ENCODE data around the gene INO80. TPM values are rescaled to one million over a fixed set of nuclear protein-coding genes. Genes with fewer than 3 reads are reported as not detected.

Gene INO80
- polyA plus RNA-seq, 1 experiment, result 5.2 TPM

DNA sequence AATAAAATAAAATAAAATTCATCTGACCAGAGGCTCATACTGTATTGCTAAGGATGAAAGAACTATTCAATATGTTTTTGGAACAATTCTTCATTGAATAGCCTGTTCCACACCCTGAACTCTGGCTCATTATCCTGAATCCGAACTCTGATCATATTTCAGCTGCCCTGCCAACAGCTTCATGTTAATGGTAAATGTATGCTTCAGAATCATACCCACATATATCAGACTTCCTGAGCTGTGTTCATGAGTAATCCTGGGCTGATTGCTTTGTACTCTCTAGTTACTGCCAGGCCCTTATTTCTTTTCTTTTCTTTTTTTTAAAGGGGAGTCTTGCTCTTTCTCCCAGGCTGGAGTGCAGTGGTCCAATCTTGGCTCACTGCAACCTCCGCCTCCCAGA, 11.8 kb downstream of the INO80 start:
- Histone ChIP-seq H3K4me3 (ENCODE audit: low read depth, low read length) (no peak overlapping the region), H3K36me3 (ENCODE audit: control insufficient read depth, insufficient read depth, low read length) (no peaks in the 10 kb centered on the region), H3K27me3 (ENCODE audit: control insufficient read depth, insufficient read depth, low read length) (no peaks in the 10 kb centered on the region)
- TF ChIP-seq, protein P1, sequence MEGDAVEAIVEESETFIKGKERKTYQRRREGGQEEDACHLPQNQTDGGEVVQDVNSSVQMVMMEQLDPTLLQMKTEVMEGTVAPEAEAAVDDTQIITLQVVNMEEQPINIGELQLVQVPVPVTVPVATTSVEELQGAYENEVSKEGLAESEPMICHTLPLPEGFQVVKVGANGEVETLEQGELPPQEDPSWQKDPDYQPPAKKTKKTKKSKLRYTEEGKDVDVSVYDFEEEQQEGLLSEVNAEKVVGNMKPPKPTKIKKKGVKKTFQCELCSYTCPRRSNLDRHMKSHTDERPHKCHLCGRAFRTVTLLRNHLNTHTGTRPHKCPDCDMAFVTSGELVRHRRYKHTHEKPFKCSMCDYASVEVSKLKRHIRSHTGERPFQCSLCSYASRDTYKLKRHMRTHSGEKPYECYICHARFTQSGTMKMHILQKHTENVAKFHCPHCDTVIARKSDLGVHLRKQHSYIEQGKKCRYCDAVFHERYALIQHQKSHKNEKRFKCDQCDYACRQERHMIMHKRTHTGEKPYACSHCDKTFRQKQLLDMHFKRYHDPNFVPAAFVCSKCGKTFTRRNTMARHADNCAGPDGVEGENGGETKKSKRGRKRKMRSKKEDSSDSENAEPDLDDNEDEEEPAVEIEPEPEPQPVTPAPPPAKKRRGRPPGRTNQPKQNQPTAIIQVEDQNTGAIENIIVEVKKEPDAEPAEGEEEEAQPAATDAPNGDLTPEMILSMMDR (IDR thresholded peaks at IDR 0.05; ENCODE audit: insufficient read depth, low read depth, low read length), result no peak
- CTCF ChIA-PET, result no interaction called here
- DNase-seq (ENCODE audit: low read depth), result no peak
- POLR2A ChIA-PET, result interaction anchor here (1.0 kb wide), 1 partner anchor 12 kb away, joined by 3 read pairs; the partner anchor contains the start of gene INO80

GRCh38 chr15:41102854-41103253, 13.2 kb downstream of the INO80 start:
- Histone ChIP-seq H3K4me3 (ENCODE audit: low read depth, low read length) (no peak overlapping the region), H3K36me3 (ENCODE audit: control insufficient read depth, insufficient read depth, low read length) (no peaks in the 10 kb centered on the region), H3K27me3 (ENCODE audit: control insufficient read depth, insufficient read depth, low read length) (no peaks in the 10 kb centered on the region)
- POLR2A ChIA-PET, result no interaction called here
- TF ChIP-seq, protein P1 (IDR thresholded peaks at IDR 0.05; ENCODE audit: insufficient read depth, low read depth, low read length), result no peak
- DNase-seq (ENCODE audit: low read depth), result no peak
- CTCF ChIA-PET, result interaction anchor here (0.6 kb wide), 1 partner anchor 482 kb away, joined by 3 read pairs; no protein-coding TSS in a partner anchor

DNA sequence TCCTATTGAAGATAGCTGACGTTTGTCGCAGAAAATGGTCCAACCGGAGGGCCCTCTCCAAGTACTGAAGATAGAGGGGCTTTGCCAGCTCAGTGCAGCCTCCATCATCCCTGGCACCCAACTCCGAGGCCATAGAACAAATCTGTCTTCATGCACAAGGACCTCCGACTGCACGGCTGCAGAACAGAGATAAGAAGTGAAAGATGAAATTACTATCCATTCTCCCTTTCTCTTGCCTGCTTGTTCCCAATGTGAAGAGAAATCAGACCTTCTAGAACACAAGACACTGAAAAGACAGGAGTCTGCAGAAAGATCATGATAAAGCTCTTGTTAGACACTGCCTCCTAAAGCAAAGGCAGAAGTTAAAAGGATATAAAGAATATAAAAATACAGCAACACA, 19.9 kb downstream of the INO80 start:
- ChIA-PET POLR2A (no interaction called here), CTCF (interaction anchor here (1.1 kb wide), 1 partner anchor 9 kb away, joined by 4 read pairs; no protein-coding TSS in a partner anchor)
- DNase-seq (ENCODE audit: low read depth), result no peak
- H3K36me3 ChIP-seq (ENCODE audit: control insufficient read depth, insufficient read depth, low read length), result peaks cover 5% of the 10 kb centered on the region; the same call in 1 of the 2 replicates
- no peaks in the 10 kb centered on the region for H3K27me3 ChIP-seq (ENCODE audit: control insufficient read depth, insufficient read depth, low read length)
- no peak overlapping the region for H3K4me3 ChIP-seq (ENCODE audit: low read depth, low read length)
- TF ChIP-seq, protein P1 (IDR thresholded peaks at IDR 0.05; ENCODE audit: insufficient read depth, low read depth, low read length), result no peak

DNA sequence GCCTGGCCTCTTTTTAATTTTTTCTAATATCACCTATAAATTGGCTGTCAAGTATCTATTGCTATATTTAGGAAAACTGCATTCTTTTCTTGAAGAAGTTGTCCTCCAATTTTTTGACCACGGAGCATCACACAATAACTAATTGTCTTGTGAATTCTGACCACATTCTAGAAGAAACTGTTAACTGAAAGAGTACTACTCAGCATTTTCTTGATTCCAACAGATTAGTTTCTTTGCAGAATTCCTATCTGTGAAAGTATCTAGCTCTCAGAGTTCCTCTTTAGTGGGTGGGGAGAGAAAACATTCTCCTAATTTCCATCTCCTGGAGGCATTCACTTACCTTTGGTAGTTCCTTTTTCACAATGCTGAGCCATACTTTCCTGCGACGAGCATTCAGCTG, 31.1 kb downstream of the INO80 start:
- H3K4me3 ChIP-seq (ENCODE audit: low read depth, low read length), result no peak overlapping the region
- CTCF ChIA-PET, result no interaction called here
- POLR2A ChIA-PET, result no interaction called here
- DNase-seq (ENCODE audit: low read depth), result no peak
- no peaks in the 10 kb centered on the region for H3K27me3 ChIP-seq (ENCODE audit: control insufficient read depth, insufficient read depth, low read length)
- TF ChIP-seq, protein P1 (IDR thresholded peaks at IDR 0.05; ENCODE audit: insufficient read depth, low read depth, low read length), result no peak
- peaks cover 8% of the 10 kb centered on the region for H3K36me3 ChIP-seq (ENCODE audit: control insufficient read depth, insufficient read depth, low read length)

GRCh38 chr15:41080144-41080543, 35.9 kb downstream of the INO80 start:
- DNase-seq (ENCODE audit: low read depth), result no peak
- TF ChIP-seq, protein P1 (IDR thresholded peaks at IDR 0.05; ENCODE audit: insufficient read depth, low read depth, low read length), result no peak
- Histone ChIP-seq H3K36me3 (ENCODE audit: control insufficient read depth, insufficient read depth, low read length) (peaks cover 14% of the 10 kb centered on the region), H3K27me3 (ENCODE audit: control insufficient read depth, insufficient read depth, low read length) (no peaks in the 10 kb centered on the region), H3K4me3 (ENCODE audit: low read depth, low read length) (no peak overlapping the region)
- ChIA-PET CTCF (interaction anchor here (1.4 to 1.7 kb wide), 2 partner anchors 35 to 175 kb away, joined by 3 read pairs; no protein-coding TSS in a partner anchor), POLR2A (no interaction called here)

All from BJ (cell line).